A673 (cell line): ENCODE results near the gene CCL11.

Source experiments
- CTCF ChIP-seq: fragments of 300-800, 200-600 bp; sonication (generic); conservative IDR thresholded peaks from 2 replicates; pipeline ENCODE4 v1.5.1; 2017; ENCODE audit warnings: low read depth, mild to moderate bottlenecking, antibody characterized with exemption, low read length, moderate library complexity, mixed read lengths
- EZH2 ChIP-seq: fragments of 200-600 bp; sonication (generic); IDR thresholded peaks from 2 replicates; pipeline ENCODE4 v1.6.1; 2017; ENCODE audit warnings: borderline replicate concordance, low read depth, mild to moderate bottlenecking, mixed read lengths, antibody characterized with exemption, low read length; ENCODE audit not compliant: poor library complexity, severe bottlenecking

DNA sequence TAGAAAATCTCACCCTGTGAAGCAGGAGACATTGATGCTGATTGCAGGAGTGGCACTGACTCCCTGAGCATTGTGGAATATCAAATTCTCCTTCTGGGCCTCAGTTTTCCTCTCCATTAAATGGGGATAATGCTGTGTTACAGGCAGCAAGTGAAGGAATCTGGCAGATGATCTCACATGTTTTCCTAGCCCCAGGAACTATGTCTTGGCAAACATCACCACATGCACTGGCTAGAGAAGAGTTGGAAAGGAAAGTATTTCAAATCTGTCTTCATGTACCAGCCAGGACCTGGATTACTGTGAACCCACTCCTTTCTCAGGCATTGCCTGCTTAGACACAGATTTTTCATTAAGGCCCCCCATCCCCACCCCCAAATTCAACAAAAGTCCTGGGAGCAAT is 20.1 kb downstream of the CCL11 start:
- TF ChIP-seq CTCF (no peak), EZH2 (no peak)
